GM19351 (cell line): ENCODE data around the gene FBXO33.
"Not testable (repeated sequence)": the region's sequence is repeated elsewhere in the genome, so short reads cannot be mapped to it uniquely, and the experiment has no call there.

ENCODE experiments used
- ATAC-seq: cut with Tn5 transposase; IDR thresholded peaks from one replicate; pipeline ENCODE4 v1.9.1; 2021; ENCODE audit warnings: mild to moderate bottlenecking, moderate library complexity; ENCODE audit not compliant: unreplicated experiment

The FBXO33 gene

DNA sequence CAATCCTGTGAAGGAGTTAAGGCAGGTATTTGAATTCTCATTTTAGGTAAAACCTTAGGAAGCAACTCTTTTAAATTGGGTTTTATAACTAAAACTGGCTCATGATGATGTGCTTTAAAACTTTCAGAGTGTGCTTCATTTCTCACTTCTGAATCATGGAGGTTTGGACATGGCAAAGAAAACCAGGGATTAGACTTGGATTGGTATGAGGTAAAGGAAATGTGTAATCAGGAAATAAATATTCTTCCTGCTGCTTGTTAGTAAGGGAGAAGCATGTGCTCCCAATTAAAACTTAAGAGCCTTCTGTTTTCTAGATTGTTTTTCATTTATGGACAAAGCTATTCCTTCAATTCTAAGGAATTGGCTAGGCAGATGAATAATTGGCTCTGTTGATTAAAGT lies 57.4 kb downstream of the FBXO33 start:
- no peak for ATAC-seq

DNA sequence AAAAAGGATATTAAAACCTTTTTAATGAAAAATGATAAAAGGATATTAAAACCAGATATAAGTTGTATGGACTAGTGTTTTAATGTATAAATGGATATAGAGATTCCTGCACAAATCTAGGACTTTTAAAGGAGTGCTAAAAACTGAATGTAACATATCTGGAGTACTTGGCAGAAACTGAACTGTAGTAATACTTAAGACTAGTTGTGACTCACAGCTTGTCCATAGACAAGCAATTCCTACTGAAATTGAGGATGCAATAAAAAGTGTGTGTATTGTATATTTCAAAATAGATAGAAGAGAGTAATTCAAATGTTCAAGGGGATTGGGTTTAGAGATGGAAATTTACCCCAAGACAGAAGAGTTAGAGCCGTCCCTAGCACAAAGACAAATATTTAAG lies 59.6 kb downstream of the FBXO33 start:
- ATAC-seq = no peak

DNA sequence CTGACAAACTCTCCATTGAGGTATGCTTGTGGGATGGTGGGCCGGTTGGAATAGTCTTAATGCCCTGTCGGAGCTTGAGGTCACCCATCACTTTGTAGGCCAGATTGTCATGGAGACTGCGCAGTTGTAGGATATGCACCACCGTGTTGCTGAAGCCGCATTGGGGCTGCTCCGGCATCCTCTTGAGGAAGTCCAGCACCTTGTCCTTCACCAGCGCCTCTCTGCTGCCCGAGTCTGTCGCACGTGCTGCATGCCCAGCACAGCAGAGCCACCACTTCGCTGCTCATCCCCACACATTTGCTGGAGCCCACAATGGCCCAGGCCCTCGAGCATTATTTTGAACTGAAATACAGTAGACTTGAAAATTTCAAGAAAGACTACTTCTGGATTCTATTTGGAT lies 61.8 kb downstream of the FBXO33 start:
- ATAC-seq = no peak

DNA sequence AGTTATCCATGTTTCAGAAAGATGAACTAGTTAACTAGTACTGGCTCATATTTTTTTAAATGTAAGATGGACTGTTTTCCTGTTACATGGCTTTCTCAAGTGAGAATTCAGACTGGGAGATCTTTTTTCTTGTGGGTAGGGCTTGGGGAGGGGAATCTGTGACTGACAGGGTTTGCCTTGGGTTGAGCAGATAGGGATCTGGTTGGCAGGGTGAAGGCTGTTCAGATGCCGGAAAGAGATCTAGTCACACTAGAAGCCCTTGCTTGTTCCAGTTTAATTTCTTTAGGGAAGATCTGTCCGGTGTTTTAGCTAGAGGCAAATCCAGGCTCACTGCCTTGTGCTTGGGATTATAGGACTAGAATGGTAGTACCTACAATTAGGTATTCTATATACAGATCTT lies 63.2 kb downstream of the FBXO33 start:
- ATAC-seq = no peak

DNA sequence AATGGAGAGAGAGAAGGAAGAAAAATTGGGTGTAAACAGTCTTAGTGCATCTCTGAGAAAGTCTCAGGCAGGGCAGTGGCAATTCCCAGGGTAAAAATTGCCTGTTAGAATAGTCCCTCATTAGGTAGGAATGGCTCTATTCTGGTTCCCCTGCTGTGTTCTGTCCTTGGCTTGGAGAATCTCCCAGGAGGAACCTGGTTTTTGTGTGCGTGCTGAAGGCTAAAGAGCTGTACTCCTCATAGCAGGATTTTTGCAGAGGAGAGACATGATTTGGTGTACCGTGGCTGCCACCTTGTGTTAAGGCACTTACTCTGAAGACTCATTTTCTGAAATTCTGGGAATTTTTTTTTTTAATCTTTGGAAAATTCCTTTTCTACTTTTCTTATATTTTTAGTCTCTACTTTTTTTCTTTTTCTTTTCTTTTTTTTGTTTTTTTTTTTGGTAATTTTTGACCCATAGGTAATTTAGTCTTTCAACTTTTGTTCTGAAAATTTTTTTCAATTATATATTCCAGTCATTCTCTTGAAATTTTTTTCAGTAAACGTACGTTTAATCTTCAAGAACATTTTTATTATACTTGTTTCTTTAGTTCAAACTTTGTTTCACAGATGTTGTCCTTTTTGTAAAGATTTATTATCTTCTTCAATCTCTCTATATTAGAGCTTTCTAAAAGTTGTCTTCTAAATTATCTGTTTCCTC lies 63.8 kb downstream of the FBXO33 start:
- no peak for ATAC-seq

DNA sequence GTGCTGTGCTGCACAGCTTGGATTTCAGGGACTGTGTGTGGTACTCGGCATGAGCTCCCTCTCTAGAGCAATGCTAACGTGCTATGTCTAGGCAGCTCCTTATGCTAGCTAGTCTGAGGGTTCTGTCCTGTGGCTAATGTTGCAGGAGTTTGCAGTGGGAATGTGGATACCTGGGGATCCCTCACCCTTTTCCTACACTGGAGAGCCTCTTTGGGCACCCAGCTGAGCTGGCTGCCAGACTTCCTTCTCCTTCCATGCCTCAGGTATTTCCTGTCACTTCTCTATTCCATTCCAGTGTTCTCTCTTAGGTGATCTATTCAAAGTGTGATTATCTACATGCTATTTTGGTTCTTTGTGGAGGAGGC lies 64.9 kb downstream of the FBXO33 start:
- ATAC-seq = no peak

DNA sequence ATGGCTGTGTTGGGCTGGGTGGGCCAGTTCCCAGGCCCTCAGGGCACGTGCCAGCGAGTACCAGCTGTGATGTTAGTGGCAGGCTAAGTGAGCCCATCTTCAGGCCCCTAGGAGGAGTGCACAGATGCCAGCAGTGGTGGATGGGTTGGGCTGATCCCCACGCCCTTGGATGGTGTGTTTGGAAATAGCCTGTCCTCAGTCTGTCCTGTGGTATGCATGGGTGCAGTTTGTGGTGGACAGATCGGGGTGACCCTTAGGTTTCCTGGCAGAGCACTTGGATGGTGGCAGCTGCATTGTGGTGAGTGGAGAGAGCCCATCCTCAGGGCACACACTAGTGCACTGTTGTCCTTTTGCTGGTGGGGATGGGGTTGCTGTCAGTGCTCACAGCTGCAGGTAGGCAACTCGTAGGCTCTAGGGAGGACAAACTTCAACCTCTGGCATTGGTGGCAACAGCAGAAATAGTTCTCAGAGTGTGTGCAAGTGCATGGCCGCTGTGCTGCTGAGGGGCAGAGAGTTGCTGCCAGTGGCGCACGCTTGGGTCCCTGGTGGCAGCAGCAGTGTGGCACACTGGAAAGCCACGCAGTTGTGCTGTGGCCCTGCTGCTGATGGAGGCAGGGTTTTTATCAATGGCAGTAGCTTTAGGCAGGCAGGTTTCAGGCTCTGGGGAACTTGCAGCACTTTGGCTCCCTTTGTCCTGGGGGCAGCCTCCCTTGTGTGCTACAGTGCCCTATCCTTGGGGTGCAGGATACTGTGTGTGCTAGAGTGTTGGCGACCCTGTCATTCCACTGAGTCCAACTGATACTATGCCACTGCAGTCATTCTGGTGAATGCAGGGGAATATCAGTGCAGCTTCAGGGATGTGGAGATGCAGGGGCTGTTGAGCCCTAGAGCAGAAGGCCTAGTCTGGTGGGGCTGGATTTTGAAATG lies 65.5 kb downstream of the FBXO33 start:
- ATAC-seq = no peak

DNA sequence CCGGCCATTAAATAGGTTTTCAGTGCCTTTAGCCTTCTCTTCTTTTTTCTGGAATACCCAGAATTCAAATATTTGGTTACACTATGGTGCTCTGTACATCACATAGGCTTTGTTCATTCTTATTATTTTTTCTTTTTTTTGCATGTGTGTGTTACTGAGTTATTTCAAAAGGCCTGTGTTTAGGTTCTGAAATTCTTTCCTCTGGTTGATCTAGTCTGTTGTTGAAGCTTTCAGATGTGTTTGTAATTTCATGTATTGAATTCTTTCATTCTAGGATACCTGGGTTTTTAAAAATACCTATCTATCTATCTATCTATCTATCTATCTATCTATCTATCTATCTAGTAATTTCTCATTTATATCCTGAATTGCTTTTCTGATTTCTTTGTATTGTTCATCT lies 66.9 kb downstream of the FBXO33 start:
- ATAC-seq = no peak

DNA sequence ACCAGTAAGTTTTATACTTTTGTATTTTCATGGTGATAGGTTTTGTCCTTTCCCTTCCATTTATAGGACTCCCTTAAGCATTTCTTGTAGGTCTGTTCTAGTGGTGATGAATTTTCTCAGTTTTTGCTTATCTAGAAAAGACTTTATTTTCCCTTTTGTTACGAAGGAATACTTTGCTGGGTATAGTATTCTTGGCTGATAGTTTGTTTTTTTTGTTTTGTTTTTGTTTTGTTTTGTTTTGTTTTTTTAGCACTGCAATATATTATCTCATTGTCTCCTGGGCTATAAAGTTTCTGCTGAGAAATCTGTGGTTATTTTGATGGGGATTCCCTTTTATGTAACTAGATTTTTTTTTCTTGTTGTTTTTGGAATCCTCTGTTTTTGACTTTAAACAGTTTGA lies 67.7 kb downstream of the FBXO33 start:
- ATAC-seq = no peak

DNA sequence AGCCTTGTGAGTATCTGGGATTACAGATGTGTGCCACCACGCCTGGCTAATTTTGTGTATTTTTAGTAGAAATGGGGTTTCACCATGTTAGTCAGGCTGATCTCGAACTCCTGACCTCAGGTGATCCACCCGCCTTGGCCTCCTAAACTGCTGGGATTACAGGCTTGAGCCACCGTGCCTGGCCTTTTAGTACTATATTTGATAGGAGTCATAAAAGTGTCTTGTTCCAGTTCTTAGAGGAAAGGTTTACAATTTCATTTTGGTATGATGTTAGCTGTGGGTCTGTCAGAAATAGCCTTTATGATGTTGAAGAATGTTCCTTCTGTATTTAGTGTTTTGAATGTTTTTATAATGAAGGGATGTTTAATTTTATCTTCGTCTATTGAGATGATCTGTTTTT lies 70.7 kb downstream of the FBXO33 start:
- ATAC-seq = not testable (repeated sequence)

DNA sequence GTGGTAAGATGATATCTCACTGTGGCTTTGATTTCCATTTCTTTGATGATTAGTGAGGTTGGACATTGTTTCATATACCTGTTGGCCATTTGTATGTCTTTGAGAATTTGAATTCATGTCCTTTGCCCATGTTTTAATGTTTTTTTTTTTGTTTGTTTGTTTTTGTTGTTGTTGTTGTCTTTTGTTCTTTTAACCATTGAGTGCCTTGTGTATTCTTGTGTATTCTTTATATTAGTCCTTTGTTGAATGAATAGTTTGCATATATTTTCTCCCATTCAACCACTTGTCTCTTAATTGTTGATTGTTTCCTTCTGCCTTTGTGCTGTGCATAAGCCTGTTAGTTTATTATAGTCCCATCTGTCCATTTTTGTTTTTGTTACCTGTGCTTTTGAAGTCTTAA lies 71.9 kb downstream of the FBXO33 start:
- ATAC-seq = no peak

DNA sequence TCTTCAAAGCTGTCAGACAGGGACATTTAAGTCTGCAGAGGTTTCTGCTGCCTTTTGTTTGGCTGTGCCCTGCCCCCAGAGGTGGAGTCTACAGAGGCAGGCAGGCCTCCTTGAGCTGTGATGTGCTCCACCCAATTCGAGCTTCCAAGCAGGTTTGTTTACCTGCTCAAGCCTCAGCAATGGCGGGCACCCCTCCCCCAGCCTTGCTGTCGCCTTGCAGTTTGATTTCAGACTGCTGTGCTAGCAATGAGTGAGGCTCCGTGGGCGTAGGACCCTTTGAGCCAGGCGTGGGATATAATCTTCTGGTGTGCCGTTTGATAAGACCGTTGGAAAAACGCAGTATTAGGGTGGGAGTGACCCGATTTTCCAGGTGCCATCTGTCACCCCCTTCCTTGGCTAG lies 73.2 kb downstream of the FBXO33 start:
- ATAC-seq = not testable (repeated sequence)

DNA sequence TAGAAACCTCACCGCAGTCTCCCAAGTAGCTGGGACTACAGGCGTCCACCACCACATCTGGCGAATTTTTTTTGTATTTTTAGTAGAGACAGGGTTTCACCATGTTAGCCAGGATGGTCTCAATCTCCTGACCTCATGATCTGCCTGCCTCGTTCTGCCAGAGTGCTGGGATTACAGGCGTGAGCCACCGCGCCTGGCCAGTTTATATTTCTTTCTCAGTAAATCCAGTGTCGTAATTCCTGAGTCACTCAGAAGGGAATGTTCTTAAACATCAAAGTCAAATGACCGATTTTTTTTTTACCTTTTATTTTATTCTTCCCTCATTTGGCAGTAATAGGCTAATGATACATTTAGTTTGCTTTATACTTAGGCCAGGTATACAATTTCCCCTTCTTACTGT lies 80.5 kb downstream of the FBXO33 start:
- no peak for ATAC-seq

DNA sequence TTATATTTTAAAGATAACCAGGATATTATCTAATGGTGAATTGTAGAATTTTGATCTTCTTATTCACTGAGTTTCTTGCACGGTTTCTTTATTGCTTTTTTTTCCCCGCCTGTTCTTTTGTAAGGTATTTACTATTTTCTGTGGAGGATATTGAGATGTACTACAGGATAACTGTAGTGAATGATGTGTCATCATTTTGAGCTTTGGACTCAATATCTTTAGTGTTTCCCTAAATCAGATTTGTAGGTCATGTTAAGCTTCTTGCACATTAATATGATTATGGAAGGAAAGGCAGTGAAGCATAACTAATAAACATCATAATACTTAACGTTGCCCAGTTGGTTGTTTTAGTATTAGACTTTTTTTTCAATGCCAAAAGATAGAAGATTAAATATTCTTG lies 81.4 kb downstream of the FBXO33 start:
- no peak for ATAC-seq
